ENCODE data around the gene NGDN.

Gene NGDN

DNA sequence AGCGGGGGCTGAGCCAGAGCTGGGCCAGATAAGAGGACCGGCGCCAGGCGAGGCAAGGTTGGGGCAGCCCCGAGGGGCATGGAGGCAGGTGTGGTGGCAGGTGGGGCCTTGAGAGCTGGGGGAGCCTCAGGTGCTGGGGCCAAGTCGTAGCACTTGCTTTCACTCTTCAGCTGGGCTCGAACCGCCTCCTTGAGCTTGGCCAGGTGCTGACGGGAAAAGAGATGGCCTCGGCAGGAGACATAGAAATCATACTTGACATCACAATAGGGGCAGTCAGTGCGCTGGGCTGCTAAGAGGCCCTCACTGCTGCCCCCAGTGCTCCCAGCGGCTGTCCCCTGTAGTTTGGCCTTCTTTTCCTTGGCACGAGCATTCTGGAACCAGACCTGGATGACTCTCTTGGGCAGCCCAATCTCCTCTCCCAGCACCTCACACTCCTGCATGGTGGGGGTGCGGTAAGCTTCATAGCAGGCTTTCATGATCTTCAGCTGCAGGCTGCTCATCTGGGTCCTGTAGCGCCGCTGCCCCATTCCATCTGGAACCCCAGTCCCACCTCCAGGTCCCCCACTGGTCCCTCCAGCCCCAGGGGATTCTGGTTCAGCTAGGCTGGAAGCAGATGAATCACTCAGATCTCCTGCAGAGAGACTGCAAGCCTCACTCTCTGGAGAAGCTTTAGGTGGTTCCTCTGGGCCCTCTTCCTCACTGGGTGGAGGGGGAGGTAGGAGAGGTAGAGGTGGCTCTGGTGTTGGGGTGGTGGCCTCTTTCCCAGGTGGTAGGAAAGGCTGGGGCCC is 53.9 kb downstream of the NGDN start:
- no peak for DNase-seq

- DNase-seq: no peak
Observed at GRCh38 chr14:23524954-23525353, 55.5 kb downstream of the NGDN start.

DNA sequence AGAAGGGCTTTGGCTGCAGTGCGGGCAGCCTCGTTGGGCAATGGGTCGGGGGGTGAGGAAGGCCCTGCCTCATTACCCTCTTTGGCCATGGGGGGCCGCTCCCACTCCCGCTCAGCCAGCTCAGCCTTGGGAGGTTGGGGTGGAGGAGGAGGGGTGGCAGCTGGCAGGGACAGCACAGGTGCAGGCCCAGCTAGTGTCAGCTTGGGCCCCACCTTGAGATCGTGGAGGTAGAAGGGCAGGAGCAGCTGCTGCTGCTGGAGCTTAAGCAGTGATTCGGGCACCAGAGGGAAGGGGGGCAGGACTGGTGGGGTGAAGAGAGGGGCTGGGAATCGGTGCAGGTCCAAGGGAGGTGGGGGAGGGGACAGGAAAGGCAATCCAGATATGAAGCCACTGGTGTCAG is 56.1 kb downstream of the NGDN start:
- no peak for DNase-seq

All from NCI-H1417 treated with DMSO at 0.1 percent for 48 hours (cell line).